ENCODE data around the gene SEMA3A. TPM values are rescaled to one million over a fixed set of nuclear protein-coding genes. Genes with fewer than 3 reads are reported as not detected.
A peak's percentile ranks its signal among the peaks of the same experiment; 100 is the strongest.
"Not testable (repeated sequence)": the region's sequence is repeated elsewhere in the genome, so short reads cannot be mapped to it uniquely, and the experiment has no call there.

SEMA3A gene
- total RNA-seq, 1 experiment from 2014 or later: 7.2 TPM

GRCh38 chr7:84062489-84062901 lies 132.1 kb downstream of the SEMA3A start:
- not testable (repeated sequence) for DNase-seq (ENCODE audit: low spot score)

DNA sequence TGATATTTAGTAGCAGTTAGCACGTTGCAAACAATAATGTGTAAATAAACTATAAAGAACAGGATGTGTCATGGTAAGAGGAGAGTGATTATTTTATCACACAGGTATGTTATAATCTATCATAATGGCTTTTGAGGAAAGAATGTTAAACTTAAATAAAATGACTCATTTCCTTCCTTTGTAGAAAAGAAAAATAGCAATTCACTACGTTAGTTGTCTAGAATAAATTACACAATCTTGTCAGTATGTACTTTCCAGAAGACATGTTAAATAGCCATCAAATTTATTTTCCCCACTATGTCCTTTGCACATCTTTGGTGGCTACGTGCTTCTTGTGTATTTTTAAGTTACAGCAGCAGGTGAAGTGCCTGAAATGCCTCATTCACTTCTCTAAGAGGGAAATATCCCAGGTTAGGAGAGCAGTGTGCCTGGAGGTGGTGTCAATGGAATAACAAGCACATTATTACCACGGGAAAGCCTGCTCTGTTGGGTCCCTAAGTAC lies 133.8 kb downstream of the SEMA3A start:
- DNase-seq (ENCODE audit: low spot score): peak; percentile 72

DNA sequence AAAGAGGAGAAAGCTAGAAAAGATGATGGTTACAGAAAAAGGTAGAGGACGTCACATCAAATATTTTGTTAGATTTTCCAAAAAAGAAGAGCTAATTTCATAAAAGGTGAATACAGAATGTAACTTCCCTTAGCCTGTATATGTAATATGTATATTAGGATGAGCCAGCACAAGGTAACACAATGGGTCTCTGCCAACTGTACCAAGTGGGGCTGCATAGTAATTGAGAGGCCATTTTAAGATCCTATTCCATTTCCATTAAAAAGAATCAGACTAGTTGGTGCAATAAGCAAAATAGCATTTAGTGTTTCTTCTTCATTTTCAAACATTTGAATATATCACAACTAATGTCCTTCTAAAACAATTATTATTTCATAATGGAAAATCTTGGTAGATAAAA lies 134.6 kb downstream of the SEMA3A start:
- no peak for DNase-seq (ENCODE audit: low spot score)

GRCh38 chr7:84058311-84059076 lies 136.1 kb downstream of the SEMA3A start:
- peak; percentile 60 for DNase-seq (ENCODE audit: low spot score)

DNA sequence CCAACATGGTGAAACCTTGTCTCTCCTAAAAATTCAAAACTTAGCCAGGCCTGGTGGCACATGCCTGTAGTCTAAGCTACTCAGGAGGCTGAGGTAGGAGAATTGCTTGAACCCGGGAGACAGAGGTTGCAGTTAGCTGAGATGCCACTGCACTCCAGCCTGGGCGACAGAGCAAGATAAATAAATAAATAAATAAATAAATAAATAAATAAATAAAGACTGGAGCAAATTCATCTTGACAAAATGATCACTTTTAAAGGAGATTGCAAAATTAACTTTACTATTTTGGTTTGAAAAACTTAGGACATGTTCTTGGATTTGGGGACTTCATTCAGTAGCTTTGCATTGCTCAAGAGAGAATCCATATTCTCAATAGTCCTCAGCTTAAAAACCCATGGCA lies 137.0 kb downstream of the SEMA3A start:
- DNase-seq (ENCODE audit: low spot score): no peak

- DNase-seq (ENCODE audit: low spot score): no peak
These were observed 138.5 kb downstream of the SEMA3A start for GRCh38 chr7:84055904-84056605.

GRCh38 chr7:84055199-84055598 lies 139.4 kb downstream of the SEMA3A start:
- DNase-seq (ENCODE audit: low spot score): not testable (repeated sequence)

GRCh38 chr7:84049071-84049836 lies 145.3 kb downstream of the SEMA3A start:
- DNase-seq (ENCODE audit: low spot score): no peak

DNA sequence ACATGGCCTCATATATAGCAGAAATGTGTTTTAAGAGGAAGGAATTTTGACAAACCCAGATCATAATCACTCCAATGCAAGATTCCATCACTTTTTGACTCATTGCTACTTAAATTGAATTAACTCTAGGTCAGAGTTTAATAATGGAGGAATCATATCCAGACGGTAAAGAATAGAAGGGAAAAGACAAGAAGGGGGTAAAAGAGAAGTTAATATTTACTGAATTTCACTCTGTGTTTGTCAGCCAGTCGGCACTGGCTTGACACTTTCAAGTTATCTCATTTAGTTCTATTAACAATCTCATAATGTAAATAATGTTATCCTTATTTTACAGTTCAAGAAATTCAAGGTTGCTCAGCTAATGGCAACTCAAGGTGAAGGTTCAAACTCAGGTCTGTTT lies 147.5 kb downstream of the SEMA3A start:
- DNase-seq (ENCODE audit: low spot score): no peak

GRCh38 chr7:84044834-84045233 lies 149.8 kb downstream of the SEMA3A start:
- DNase-seq (ENCODE audit: low spot score): no peak

DNA sequence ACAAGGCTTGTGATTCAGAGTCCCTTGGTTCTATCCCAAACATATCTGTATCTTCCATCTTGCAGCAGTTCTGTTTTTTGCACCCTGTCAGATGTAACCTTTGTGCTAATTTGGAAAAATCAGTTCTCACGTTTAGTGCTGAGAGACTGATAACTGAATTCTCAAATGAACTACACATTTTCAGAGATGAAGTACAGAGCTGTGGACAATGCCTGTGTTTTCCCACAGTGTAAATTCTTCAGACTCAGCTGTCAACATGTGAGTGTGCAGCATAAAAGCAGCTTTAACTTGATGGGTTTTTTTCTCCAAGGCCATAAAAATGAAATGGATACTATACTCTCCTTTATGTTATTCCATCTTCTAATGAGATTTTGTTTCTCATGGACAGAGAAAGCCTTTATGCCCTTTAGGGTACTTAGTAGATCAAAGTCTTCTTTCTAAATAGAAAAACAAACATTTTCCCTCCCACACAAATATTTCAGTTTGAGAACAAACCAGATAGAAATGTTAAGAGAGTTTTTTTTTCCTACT lies 150.9 kb downstream of the SEMA3A start:
- DNase-seq (ENCODE audit: low spot score): no peak

DNA sequence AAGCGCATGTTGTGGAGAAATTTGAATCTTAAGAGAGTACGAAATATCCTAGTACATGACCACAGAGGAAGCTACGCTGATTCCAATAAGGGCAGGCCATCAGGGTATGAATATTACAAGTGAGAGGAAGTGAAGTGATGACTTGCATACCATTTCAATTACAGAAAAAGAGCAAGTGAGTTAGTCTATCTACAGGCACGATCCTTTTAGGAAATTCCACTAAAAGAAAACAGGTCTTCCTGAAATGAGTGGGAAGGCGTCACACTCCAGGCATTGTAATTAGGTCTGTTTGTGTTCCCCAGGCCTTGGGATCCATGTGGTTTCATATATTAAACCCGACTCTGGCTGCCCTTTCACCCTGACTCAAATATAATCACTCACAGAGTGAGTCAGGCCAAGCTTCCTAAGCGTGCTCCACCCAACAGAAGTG lies 152.5 kb downstream of the SEMA3A start:
- peak; percentile 83 for DNase-seq (ENCODE audit: low spot score)

GRCh38 chr7:84041649-84042048 lies 152.9 kb downstream of the SEMA3A start:
- no peak for DNase-seq (ENCODE audit: low spot score)

DNA sequence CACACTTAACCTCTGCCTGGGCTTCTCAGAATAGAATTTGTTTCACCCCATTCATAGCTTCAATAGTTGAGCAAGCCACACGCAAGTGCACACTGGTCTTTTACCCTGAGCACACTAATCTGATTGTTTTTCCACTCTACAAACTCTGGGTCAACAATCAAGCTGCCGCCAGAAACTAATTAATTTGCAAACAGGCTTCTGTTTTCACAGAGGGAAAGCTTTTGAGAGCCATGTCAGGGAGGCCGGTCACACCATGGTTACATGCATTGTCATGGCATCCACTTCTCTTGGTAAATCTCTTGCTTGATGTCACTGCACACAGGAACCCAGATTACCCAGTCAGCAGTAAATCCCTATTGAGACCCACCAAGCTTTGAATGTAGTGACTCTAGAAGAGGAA lies 154.2 kb downstream of the SEMA3A start:
- DNase-seq (ENCODE audit: low spot score): no peak

DNA sequence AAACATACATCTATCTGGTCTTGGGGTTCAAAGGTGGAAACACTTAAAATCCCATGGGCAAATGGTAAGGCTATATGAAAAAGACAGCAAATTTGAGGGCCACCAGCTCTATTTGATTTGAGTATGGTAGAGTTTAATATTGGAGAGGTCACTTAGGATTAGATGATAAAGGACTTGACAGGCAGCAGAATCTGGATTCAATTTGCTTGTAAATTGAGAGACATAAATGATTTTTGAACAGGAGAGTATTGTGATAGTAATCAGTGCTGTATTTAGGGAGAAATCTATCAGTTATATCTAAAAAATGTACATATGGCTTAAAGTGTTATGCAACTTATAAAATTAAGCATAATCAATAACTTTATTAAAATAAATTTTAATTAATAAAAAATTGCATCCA lies 155.2 kb downstream of the SEMA3A start:
- DNase-seq (ENCODE audit: low spot score): no peak

DNA sequence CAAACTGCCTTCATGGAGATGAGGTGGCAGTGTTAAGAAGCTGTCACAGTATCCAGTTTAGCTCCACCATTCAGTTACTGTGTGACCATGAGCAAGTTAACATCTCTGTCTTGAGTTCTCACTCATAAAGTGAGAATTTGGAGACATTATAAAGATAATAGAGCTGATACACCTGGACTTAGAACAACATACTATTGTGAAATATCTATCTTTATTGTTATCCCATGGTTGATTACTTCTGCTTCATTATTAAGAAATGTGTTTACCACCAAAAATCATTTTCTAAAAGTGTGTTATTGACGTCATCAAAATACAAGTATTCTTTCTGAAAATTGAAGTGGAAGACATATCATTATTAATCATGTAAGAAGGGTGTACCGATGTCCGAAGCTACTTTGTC lies 166.9 kb downstream of the SEMA3A start:
- DNase-seq (ENCODE audit: low spot score): no peak

GRCh38 chr7:84025332-84025927 lies 169.2 kb downstream of the SEMA3A start:
- DNase-seq (ENCODE audit: low spot score): peak; percentile 61

GRCh38 chr7:84022684-84023308 lies 171.8 kb downstream of the SEMA3A start:
- peak; percentile 89 for DNase-seq (ENCODE audit: low spot score)

- no peak for DNase-seq (ENCODE audit: low spot score)
These were observed 172.6 kb downstream of the SEMA3A start for GRCh38 chr7:84022009-84022408.

DNA sequence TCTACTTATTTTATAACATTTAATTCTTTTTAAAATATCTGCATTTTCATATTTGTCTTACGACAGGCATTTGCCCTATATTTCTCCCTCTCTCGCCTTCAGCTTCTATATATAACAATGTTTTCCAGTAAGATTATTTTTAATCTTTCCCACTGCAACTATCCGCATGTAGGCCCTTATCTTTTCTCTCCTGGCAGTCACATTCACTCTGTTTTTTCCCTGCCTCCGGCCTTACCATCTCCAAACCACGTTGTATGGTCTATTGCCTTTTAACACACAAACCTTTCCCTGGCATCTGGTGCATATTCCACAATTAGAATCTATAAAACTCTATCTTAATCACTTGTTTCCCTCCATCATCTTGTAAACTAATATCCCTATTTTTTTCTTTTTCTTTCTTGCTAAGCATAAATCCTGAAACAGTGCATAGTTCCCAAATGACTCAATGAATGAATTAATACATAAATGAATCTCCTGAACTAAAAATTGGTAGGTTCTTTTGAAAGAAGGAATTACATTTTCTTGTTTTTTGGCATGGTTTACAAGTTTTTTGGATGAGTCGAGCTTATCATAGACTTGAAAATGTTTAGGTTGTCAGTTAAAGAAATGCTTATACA lies 173.2 kb downstream of the SEMA3A start:
- DNase-seq (ENCODE audit: low spot score): no peak
